GM21825 (cell line): ENCODE results near the gene FBXL22.

ENCODE experiments used
- ATAC-seq: cut with Tn5 transposase; IDR thresholded peaks from one replicate; pipeline ENCODE4 v1.9.1; 2021; ENCODE audit warnings: mild to moderate bottlenecking, moderate library complexity; ENCODE audit not compliant: unreplicated experiment

FBXL22 gene

GRCh38 chr15:63593705-63594671 lies 3.2 kb upstream of the FBXL22 start:
- ATAC-seq: no peak

GRCh38 chr15:63595065-63595464 lies 2.1 kb upstream of the FBXL22 start:
- no peak for ATAC-seq

DNA sequence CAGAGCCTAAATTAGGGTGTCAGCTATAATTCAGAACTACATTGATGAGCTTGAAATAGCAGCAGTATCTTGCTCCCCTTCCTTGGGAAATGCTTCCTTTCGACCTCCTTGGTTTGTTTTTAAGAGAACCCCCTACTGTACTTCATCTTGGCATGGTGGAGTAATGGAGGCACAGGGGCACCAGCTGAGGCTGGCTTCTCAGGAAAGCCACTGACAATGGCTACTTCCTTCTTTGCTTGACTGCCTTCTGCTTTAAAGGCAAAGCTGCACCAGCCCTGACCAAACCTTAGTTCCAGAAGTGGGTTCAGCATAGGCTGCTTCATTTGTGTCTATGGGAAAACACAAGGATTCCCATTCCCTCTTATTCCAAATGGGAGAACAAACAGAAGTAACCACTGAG lies 1.5 kb upstream of the FBXL22 start:
- ATAC-seq: no peak

DNA sequence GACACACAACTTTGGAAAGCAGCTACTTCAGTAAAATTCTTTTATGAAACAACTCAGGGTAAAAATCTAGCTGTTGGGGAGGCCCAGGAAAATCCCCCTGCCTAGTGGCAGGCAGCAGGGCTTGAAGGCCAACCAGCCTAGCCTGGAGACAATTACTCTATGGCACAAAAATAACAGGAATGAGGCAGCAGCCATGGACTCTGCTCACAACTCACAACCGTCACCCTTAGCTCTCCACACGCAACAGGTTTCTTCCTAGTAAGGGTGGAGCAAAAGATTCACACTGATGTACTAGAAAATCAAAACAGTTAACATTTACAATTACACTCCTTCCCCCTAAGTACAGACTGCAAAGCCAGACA lies 530 bp upstream of the FBXL22 start:
- ATAC-seq: no peak

- ATAC-seq: no peak
Observed at GRCh38 chr15:63597821-63598220, 634 bp downstream of the FBXL22 start.

- no peak for ATAC-seq
Observed at GRCh38 chr15:63598473-63599400, 1.6 kb downstream of the FBXL22 start.

DNA sequence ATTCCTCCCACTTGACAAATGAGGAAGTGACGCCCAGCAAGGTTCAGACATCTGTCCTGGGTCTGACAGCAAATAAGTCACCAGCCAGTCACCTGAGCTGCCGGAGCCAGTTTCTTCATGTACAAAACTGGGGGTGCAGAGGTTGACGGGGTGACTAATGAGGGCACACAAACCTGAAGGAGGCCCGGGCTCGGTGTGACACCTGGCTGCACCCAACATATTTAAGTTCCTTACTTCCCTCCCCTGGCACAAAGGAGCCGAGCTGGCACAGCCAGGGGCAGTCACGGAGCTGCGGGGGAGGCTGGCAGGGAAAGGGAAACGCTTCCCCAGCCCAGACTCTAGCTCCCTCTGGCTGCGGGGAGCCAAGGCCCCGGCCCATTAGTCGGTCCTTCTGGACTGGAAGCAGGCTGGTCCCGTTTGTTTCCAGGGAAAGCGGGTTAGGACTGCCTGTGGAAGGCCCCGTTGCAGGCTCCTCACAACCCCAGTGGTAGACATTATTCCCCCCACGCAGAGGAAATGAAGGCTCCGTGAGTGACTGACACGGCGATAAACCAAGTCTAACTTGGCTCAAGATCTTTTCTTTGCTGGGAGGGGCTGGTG lies 2.3 kb downstream of the FBXL22 start:
- ATAC-seq: no peak

DNA sequence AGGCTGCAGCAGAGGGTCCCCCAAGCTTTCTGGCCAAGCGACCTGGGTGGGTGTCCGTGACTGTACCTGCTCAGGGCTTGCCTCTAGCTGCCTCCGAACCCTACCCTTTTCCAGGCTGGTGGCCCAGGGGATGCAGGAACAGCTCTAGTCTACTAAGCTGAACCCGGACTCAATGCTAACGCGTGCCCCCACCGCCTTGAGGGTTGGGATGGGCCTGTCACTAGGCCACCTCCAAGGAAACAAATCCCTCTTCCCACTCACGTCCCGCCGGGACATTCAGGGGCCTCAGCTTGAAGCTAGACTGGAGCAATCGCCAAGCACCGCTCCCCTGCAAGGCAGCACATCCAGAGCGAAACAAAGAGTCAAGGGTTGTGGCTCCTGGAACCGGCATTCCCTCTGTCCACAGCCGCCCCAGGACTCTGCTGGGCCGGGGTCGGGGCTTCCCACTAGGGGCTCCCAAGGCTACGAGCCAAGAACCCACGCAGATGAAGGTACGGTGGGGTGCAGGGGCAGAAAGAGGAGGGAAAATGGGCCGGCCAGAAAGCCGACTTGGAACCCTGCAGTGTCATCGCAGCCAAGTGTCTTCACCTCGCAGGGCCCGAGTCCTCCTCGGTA lies 2.9 kb downstream of the FBXL22 start:
- peak; percentile 7 for ATAC-seq

GRCh38 chr15:63600616-63601025 lies 3.4 kb downstream of the FBXL22 start:
- peak; percentile 57 for ATAC-seq

DNA sequence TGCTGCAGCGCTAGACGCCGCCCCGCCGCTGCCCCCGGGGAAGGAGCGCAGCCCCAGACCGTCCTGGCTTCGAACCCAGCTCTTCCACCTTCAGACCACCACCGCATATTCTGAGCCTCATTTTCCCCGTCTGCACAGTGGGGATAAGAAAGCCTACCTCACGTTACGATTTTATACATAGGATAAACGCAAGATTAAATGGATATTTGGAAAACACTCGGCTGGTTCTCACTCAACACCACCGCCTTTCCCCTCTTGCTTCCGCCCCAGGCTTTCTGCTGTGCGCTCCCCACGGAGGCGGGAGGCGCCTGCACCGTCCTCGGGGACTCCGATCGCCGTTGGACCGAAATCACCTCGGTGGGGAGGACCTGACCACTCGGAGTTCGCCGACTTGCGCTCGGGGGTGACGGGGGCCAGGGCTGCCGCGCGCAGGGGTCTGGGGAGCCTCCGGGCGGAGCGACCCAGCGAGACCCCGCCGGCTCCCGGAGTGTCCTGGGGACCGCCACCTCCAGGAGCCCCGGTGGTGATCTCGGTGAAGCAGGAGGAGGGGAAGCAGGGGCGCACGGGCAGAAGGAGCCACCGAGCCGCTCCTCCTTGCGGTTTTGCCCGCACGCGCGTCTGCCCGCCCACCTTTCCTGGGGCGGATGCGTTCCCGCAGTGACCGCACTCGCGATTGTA lies 4.0 kb downstream of the FBXL22 start:
- no peak for ATAC-seq

DNA sequence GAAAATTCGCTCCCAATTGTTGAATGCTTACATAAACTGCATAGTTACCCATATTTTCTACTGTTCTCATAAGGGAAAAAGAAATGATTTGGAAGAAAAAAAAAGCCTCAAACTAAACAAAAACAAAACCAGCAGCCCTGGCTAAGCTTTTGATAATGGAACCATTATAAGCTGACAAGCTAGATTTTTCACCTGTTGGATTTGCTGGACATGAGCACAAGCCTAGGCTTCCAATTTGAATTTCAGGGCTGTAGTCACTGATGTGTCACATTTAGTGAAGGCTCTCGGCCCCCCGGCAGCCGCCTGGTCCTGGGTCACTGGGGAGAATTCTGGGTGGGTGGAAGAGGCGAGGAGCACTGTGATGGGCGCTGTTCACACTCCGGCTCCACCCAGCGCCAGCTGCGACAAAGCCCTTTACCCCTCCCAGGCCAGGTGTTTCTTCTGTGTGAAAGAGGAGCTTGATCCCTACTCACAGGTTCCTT lies 4.6 kb downstream of the FBXL22 start:
- no peak for ATAC-seq

GRCh38 chr15:63602595-63602994 lies 5.4 kb downstream of the FBXL22 start:
- no peak for ATAC-seq

GRCh38 chr15:63603516-63603915 lies 6.3 kb downstream of the FBXL22 start:
- no peak for ATAC-seq

GRCh38 chr15:63604281-63604680 lies 7.1 kb downstream of the FBXL22 start:
- no peak for ATAC-seq

GRCh38 chr15:63605036-63605435 lies 7.8 kb downstream of the FBXL22 start:
- no peak for ATAC-seq

- no peak for ATAC-seq
Observed at GRCh38 chr15:63605816-63606215, 8.6 kb downstream of the FBXL22 start.

DNA sequence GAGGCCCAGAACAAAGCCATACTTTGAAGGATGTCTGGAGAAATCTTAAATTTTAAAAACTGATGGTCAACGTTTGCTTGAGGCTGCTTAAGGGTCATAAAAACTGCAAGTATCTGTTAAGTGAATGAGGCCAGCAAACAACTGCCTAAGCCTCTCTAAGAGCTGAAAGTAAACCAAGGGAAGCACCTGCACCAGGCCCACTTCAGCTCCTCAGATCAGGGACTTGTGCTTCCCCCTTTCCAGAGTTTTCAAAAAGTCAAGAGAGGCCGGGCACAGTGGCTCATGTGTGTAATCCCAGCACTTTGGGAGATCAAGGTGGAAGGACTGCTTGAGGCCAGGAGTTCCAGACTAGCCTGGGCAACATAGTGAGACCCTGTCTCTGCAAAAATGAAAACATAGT lies 9.1 kb downstream of the FBXL22 start:
- ATAC-seq: no peak

DNA sequence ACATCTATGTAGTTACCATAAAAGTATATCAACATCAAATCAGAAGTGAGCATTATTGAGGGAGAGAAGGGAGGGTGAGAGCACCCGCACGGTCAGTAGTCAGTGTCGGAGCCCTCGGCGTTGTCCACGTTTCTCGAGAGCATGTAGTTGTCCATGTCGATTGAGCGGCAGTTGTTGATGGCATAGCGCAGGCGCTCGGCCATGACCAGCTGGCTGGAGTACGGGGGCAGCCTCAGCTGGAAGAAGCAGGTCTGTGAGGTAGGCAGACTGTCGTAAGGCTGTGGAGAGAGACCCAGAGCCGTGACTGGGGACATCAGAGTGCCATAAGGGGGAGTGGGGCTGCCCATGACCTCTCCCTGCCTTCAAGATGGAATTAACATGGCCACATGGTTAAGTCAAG lies 11.8 kb downstream of the FBXL22 start:
- ATAC-seq: no peak

DNA sequence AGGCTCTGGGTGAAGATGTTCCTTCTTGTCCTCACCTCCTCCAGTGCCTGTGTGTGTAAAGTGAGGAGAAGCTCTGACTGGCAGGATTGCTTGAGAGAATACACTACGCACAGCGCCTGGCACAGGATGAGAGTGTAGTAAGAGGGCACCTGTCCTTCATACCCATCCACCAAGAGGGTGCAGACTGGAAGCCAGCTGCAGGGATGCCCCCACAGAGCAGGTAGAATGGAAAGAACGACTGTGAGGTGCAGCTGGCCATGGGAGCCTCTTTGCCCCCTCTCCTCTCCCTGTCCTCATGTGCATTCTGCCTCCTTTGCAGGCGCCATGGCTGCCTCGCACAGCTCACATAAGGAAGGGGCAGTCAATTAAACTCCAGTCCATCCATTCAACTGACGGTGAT lies 12.3 kb downstream of the FBXL22 start:
- no peak for ATAC-seq

- peak; percentile 59 for ATAC-seq
Observed at GRCh38 chr15:63610209-63610841, 13.1 kb downstream of the FBXL22 start.
